Psoas muscle (tissue), 8 donors: ENCODE results near the gene HYAL3. TPM values are rescaled to one million over a fixed set of nuclear protein-coding genes. Genes with fewer than 3 reads are reported as not detected.

Experiments
- ATAC-seq, 4 donors: fragments of 200-7000 bp; cut with Tn5 transposase; one replicate each; pipeline ENCODE4 v1.9.1; 2020; ENCODE audit warnings: moderate library complexity in 3 of 4, mild to moderate bottlenecking in 2 of 4
- DNase-seq, 2 donors: peaks; one replicate each; pipeline ENCODE4 v3.0.0-alpha.2; 2020
- H3K27ac ChIP-seq: fragments of 200-600 bp; one replicate; pipeline ENCODE4 v1.8.0; 2022
- H3K27me3 ChIP-seq, 3 donors: fragments of 200-600 bp in 1 of 3; one replicate each; pipeline versions ENCODE4 v1.6.1 to v1.8.0; 2013 to 2022; ENCODE audit warnings: low read length in 2 of 3, mild to moderate bottlenecking in 2 of 3, moderate library complexity in 1 of 3; ENCODE audit not compliant: insufficient read depth in 3 of 3
- H3K36me3 ChIP-seq, 2 donors: fragments of 200-600 bp in 1 of 2; one replicate each; pipeline versions ENCODE4 v1.6.1 to v1.8.0; 2013 to 2022; ENCODE audit warnings: low read depth in 1 of 2, mild to moderate bottlenecking in 1 of 2, moderate library complexity in 1 of 2; ENCODE audit not compliant: insufficient read depth in 1 of 2
- H3K4me1 ChIP-seq: fragments of 200-600 bp; one replicate; pipeline ENCODE4 v1.8.0; 2022
- H3K4me3 ChIP-seq: fragments of 200-600 bp; one replicate; pipeline ENCODE4 v1.8.0; 2022; ENCODE audit warnings: mild to moderate bottlenecking
- H3K9me3 ChIP-seq: fragments of 200-600 bp; one replicate; pipeline ENCODE4 v1.8.0; 2022
- WGBS, 3 donors: extraction: QIAGEN DNeasy Blood & Tissue Kit; methylation state at CpG; one replicate each; pipeline versions ENCODE4 v1.1.6 to v1.1.7; 2013; 5-methylcytosine and 5-hydroxymethylcytosine counted together
- intact Hi-C, 2 donors: fragments of 100-400 bp; cut with DNase I; formaldehyde crosslinking; loops; one replicate each; pipeline versions ENCODE4 v1.11.0 to v1.14.2; 2022
- polyA plus RNA-seq, 3 donors: library from polyadenylated mRNA; stranded (reverse); fragments of 200-250 nt; gene quantifications; one replicate each; pipeline ENCODE4 v1.2.3, GENCODE V29; 2013
- total RNA-seq, 4 donors: library from RNA; stranded (reverse); fragmentation: NEBNext Ultra II Directional in 2 of 4; extraction: Animal tissue kit (Norgen Biotek cat#: 25700) in 2 of 4; gene quantifications; one replicate each; pipeline versions ENCODE4 v1.2.1 to v1.2.4, GENCODE V29; 2021 to 2023
- TF ChIP-seq, protein P1 (sequence below): fragments of 200-600 bp; IDR thresholded peaks from one replicate; pipeline ENCODE4 v1.8.0; 2022; ENCODE audit warnings: antibody characterized with exemption
- donor health status: healthy with polysubstance abuse.
- donor health status: DM: no; HTN: no; CAD: no; lungs with moderate emphysema.
- donor health status: Bipolar disorder and iron deficiency.
- donor health status: healthy.
- donor health status: DM: yes; HTN: yes; CAD: no.
- donor health status: DM: no; HTN: no; CAD: no.
- donor health status: DM: no; HTN: no; CAD: no.
- donor health status: DM: yes; HTN: yes; CAD: no.

Gene HYAL3
- total and polyA plus RNA-seq, 7 donors, result 0.23 to 3.4 (median 0.65) TPM

DNA sequence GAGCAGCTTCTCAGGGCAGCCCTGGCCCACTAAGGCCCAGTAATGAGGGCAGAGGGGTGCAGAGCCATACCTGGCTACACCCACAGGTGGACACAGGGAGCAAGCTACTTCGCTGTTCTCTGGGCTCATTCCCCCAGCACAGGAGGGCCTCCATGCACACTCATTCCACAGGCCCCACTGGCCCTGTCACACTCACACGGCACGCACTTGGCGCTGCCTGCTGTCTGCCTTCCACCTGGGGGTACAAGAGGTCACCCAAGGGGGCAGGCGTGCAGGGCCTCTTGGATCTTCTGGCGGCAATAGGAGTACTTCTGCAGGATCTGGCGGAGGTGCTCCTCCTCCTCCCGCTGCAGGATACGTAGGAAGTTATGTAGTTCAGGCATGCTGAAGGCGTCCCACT, 31.1 kb upstream of the HYAL3 start:
- H3K4me1 ChIP-seq, result peaks cover 36% of the 10 kb centered on the region
- no peak overlapping the region for H3K27ac ChIP-seq
- no peaks in the 10 kb centered on the region for H3K9me3 ChIP-seq
- ATAC-seq, result no peak
- H3K4me3 ChIP-seq, result no peak overlapping the region
- intact Hi-C loops, result no loop called here
- DNase-seq, result peak in 1 of 2 donors; percentile 54
- TF ChIP-seq, protein P1, sequence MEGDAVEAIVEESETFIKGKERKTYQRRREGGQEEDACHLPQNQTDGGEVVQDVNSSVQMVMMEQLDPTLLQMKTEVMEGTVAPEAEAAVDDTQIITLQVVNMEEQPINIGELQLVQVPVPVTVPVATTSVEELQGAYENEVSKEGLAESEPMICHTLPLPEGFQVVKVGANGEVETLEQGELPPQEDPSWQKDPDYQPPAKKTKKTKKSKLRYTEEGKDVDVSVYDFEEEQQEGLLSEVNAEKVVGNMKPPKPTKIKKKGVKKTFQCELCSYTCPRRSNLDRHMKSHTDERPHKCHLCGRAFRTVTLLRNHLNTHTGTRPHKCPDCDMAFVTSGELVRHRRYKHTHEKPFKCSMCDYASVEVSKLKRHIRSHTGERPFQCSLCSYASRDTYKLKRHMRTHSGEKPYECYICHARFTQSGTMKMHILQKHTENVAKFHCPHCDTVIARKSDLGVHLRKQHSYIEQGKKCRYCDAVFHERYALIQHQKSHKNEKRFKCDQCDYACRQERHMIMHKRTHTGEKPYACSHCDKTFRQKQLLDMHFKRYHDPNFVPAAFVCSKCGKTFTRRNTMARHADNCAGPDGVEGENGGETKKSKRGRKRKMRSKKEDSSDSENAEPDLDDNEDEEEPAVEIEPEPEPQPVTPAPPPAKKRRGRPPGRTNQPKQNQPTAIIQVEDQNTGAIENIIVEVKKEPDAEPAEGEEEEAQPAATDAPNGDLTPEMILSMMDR, result no peak
- H3K36me3 ChIP-seq, result peaks cover 3 to 55% of the 10 kb centered on the region in 2 donors
- no peaks in the 10 kb centered on the region for H3K27me3 ChIP-seq
- 88 to 91% (median 89%) methylated on average over 10 of the region's 10 CpGs for WGBS, 3 donors

GRCh38 chr3:50327943-50328691, 28.9 kb upstream of the HYAL3 start, which contains the start of gene TUSC2:
TSS of gene TUSC2 (minus strand) at chr3:50328223. CDS start at chr3:50328099, 124 bp downstream.
- Histone ChIP-seq H3K4me3 (peak within 1 kb of the TSS; percentile 100), H3K4me1 (peaks cover 31% of the 10 kb centered on the region), H3K36me3 (peaks cover 3 to 60% of the 10 kb centered on the region in 2 donors), H3K27me3 (no peaks in the 10 kb centered on the region), H3K27ac (peak within 1 kb of the TSS; percentile 95), H3K9me3 (no peaks in the 10 kb centered on the region)
- peak; percentile 92 to 94 (median 93) for ATAC-seq
- peak; percentile 98 for DNase-seq
- intact Hi-C loops, result loop anchor here in 1 of 2 donors (2.0 to 5.0 kb wide), 2 partner anchors 66 to 133 kb away; no protein-coding TSS in a partner anchor
- TF ChIP-seq, protein P1, result no peak
- 1 to 2% (median 1%) methylated on average over 34 to 55 of the region's 55 CpGs for WGBS, 3 donors

DNA sequence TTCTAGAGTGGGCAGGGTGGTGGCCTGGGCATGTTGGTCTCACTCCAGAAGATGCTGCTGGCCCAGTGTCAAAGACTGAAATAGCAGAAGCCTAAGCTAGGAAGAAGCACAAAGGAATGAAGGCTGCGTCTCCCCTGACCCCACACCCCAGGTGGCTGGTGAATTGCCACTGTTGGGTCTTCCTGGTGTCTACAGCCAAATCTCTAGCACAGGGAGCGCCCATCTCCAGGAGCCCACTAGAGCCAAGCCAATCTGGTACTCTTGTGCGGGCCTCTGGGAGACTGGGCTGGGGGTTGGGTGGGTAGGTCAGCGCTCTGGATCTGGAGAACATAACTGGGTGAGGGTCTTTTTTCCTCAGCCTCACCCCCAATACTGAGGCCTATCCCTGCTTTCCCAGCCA, 27.9 kb upstream of the HYAL3 start:
- Histone ChIP-seq H3K27me3 (no peaks in the 10 kb centered on the region), H3K27ac (peak overlapping the region; percentile 95), H3K4me1 (peaks cover 29% of the 10 kb centered on the region)

DNA sequence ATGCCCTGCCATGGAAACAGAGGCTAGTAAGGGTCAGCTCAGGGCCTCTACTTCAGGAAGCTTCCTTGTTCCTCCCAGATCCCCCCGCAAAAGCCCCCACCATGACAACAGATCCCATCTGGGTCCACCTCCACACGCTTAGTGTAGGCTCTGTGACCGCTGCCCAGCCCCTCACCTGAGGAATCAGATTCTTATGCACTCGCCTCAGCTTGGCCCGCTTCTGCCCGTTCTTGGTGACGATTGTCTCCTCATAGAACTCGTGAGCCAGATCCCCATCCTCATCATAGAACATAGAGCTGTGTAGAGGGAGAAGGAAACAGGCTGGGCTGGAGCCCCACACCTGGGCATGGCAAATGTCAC, 27.0 kb upstream of the HYAL3 start:
- Histone ChIP-seq H3K9me3 (no peaks in the 10 kb centered on the region), H3K4me1 (peaks cover 31% of the 10 kb centered on the region), H3K27ac (no peak overlapping the region), H3K4me3 (no peak overlapping the region), H3K27me3 (no peaks in the 10 kb centered on the region), H3K36me3 (peaks cover 0 to 46% of the 10 kb centered on the region in 2 donors)
- 88 to 93% (median 89%) methylated on average over 8 of the region's 8 CpGs for WGBS, 3 donors
- TF ChIP-seq, protein P1, result no peak
- intact Hi-C loops, result loop anchor here in 1 of 2 donors (5.0 kb wide), 1 partner anchor 64 kb away; no protein-coding TSS in a partner anchor
- peak in 1 of 2 donors; percentile 7 for DNase-seq
- ATAC-seq, result no peak

More for the DNA sequence above, 27.9 kb upstream of the HYAL3 start:
- no peak for ATAC-seq
- peaks cover 3 to 55% of the 10 kb centered on the region in 2 donors for H3K36me3 ChIP-seq
- peak in 1 of 2 donors; percentile 10 for DNase-seq
- H3K4me3 ChIP-seq, result peak overlapping the region; percentile 100
- no peaks in the 10 kb centered on the region for H3K9me3 ChIP-seq
- TF ChIP-seq, protein P1, result no peak
- WGBS, 3 donors, result 52 to 63% (median 56%) methylated on average over 4 of the region's 4 CpGs
- intact Hi-C loops, result loop anchor here in 1 of 2 donors (5.0 kb wide), 1 partner anchor 65 kb away; no protein-coding TSS in a partner anchor
